Testis (tissue), 2 donors: Measurements from ENCODE around the gene PRSS12.

Experiments used
- POLR2A ChIP-seq: fragments of 450-650 bp; IDR thresholded peaks from one replicate; pipeline ENCODE4 v1.6.1; 2017; ENCODE audit warnings: antibody characterized with exemption, mild to moderate bottlenecking, moderate library complexity
- TF ChIP-seq, protein P1 (sequence below), 3 experiments: fragments of 450-650 bp in 2 of 3; fragments of 200-600 bp in 1 of 3; sonication (generic) in 1 of 3; IDR thresholded peaks; one replicate each; pipeline ENCODE4 v1.5.1; 2016 to 2019; ENCODE audit warnings: antibody characterized with exemption in 3 of 3, mild to moderate bottlenecking in 2 of 3, moderate library complexity in 1 of 3

DNA sequence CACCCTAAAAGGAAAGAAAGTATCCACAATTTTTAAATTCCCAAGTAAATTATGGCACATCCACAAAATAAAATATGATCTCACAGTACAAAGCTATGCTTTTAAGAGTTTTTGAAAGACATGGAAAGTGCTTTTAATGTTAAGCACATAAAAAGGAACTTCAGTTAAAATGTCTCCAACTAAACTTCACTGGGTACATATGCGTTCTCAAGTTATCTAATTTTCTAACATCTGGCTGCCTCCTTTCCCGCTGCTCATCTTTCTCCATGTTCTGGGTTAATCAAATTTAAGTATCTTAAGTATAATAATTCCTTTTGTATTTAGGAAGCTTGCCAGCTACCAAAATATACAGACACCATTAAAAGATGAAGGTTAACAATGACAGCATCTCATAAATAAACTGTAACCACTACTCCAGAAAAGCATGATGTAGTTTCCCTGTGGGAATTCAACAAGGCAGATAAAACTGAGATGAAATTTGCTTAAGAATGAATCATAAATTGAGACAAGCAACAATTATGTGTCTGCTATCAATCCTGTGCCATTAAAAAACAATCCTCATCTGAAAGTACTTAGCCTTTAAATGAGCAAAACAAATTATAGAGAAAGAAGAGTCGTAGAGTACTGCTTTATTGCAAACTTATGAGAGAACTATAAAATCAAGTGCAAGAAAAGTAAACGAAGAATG lies 25.1 kb downstream of the PRSS12 start:
- TF ChIP-seq, protein P1, sequence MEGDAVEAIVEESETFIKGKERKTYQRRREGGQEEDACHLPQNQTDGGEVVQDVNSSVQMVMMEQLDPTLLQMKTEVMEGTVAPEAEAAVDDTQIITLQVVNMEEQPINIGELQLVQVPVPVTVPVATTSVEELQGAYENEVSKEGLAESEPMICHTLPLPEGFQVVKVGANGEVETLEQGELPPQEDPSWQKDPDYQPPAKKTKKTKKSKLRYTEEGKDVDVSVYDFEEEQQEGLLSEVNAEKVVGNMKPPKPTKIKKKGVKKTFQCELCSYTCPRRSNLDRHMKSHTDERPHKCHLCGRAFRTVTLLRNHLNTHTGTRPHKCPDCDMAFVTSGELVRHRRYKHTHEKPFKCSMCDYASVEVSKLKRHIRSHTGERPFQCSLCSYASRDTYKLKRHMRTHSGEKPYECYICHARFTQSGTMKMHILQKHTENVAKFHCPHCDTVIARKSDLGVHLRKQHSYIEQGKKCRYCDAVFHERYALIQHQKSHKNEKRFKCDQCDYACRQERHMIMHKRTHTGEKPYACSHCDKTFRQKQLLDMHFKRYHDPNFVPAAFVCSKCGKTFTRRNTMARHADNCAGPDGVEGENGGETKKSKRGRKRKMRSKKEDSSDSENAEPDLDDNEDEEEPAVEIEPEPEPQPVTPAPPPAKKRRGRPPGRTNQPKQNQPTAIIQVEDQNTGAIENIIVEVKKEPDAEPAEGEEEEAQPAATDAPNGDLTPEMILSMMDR (IDR thresholded peaks at IDR 0.05), result no peak
- no peak for TF ChIP-seq POLR2A
